ENCODE measurements around the gene NCKAP5.

NCKAP5 gene

DNA sequence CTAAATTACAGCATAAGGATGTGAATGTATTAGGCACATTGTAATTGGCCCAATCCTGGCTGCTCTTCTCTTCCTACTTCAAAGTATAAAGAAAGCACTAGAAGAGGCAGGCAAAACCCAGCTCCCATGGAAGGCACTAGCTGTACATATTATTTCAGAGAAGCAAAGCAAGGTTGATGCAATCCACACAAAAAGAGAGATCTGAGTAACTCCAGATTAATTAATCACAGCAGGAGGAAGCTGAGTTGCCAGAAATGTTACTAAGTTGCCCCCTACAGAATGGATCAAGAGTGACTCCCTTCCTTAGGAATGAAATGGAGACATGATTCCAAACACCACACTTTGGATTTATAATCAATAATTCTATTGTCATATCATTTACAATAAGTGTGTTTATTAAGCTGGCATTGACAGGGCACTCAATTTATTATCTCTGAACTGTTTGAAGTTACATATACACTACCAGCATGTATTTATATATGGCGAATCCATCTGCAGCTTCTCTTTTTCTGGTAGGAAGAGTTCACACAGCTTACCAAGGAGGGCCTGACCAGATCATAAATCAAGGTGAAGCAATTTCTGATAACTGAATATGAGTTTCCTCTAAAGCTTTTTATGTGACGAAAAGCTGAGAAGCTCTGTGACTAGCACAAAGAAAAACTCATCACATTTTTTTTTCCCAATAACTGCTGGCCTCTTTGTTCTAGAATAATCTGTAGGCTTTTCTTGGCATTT is 505.2 kb downstream of the NCKAP5 start:
- no peak for DNase-seq

GRCh38 chr2:133061874-133062593 is 506.2 kb downstream of the NCKAP5 start:
- no peak for DNase-seq

GRCh38 chr2:133054297-133054696 is 514.0 kb downstream of the NCKAP5 start:
- no peak for DNase-seq

DNA sequence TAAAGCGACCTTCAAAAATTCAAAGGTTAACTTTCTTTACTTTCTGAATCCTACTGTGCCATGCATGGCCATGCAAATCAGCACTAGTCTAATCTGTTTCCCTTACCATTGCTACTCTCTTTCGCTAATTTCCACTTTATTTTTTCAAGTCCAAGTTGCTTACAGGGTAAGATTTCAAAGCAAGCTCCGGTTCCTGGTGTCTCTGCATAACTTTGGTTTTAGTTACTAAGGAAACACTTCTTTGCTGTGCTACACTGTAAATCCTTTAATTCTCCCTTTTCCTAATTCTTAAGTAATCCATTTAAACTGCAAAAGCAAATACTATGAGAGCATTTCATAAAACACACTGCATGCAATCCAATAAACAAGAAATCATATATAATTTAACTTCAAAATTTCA is 514.7 kb downstream of the NCKAP5 start:
- no peak for DNase-seq

- no peak for DNase-seq
Observed at GRCh38 chr2:133045787-133046186, 522.5 kb downstream of the NCKAP5 start.

DNA sequence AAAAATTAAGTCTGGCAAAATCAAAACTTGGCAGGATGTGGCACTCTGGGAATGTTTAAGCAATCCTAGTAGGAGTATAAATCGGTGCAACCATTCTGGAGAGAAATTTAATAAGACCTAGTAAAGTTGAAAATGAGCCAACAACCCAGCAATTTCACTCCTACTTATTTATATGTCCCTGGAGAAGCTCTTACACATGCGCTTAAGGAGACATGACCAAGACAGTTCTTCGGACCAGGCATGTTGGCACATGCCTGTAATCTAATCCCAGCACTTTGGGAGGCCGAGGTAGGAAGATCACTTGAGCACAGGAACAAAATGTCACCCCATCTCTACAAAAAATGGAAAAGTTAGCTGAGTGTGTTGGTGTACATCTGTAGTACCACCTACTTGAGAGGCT is 523.7 kb downstream of the NCKAP5 start:
- no peak for DNase-seq

DNA sequence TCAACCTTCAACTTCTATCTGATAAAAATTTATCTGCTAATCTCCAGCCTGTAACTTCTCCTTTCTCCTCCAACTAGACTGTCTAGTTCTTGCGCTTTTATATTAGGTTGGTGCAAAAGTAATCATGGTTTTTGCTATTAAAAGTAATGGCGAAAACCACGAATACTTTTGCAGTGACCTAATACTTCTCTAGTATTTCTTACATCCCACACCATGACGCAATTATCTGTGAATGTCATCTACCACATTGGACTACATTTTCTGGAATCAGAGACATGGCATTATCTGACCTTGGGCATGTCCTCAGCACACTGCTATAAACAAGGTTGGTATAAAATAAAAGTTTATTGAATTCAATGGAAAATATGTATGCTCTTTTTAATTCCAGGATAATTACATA is 528.1 kb downstream of the NCKAP5 start:
- no peak for DNase-seq

GRCh38 chr2:133039531-133039930 is 528.7 kb downstream of the NCKAP5 start:
- no peak for DNase-seq

GRCh38 chr2:133026536-133027177 is 541.6 kb downstream of the NCKAP5 start:
- no peak for DNase-seq

GRCh38 chr2:133025004-133025403 is 543.3 kb downstream of the NCKAP5 start:
- no peak for DNase-seq

DNA sequence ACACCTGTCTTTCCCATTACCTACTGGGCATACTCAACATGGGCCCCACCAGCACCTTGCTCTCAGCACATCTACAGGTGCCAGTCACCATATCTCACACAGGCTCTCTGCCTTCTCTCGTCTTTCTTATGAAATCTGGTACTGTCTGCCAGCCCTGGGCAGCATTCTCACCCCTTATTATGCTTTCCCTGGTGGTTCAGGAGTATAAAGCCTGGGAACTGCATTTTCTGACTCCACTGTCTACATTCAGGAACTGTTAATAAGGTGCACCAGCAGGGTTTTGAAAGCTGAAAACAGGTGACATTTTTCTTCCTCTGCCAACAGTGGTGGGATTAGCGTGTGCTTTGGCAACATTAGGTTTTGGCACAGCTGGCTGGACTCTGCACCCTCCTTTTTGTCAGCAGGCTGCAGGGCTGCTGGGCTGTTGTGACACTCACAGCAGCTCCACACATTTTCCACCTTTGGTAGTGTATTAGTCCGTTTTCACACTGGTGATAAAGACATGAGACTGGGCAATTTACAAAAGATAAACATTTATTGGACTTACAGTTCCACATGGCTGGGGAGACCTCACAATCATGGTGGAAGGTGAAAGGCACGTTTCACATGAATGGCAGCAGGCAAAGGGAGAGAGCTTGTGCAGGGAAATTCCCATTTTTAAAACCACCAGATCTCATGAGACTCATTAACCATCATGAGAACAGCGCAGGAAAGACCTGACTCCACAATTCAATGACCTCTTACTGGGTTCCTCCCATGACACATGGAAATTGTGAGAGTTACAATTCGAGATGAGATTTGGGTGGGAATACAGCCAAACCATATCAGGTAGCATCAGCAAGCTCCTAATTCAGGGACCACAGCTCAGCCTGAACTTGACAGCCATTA is 555.2 kb downstream of the NCKAP5 start:
- no peak for DNase-seq

- no peak for DNase-seq
Observed at GRCh38 chr2:133004623-133005022, 563.6 kb downstream of the NCKAP5 start.

DNA sequence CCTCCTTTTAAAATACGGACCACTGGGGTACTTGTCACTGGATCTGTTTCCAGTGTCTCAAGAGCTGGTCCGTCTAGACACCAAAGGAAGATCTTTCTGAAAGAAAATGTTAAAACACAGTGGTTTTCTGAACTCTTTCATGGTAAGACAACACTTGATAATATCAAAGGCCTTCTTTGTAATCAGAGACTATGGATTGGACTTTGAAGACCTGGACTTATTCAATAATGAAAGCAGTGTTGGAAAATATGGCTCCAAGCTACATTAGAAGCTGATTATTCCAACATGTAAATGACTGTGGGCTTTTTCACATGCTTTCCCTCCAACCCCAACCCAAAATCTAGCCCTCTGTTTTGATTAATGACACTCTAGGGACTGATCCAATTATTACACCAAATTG is 568.8 kb downstream of the NCKAP5 start:
- no peak for DNase-seq

DNA sequence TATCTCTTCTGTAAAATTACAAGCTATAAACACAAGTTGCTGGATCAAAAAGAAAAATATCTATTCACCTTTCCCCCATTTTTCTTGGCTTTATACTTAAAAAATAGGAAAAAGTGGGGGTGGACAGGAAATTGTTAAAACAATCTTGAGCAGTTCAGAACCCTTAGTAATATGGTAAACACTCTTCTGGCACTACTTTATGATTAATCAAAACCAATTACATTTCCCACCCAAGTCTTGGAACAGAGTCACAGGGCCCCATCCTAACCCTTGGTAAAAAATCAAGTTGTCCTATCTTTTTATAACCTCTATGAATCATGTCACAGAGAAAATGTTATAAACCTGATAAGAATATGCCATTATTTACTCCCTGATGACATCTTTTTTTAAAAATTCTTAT is 570.0 kb downstream of the NCKAP5 start:
- no peak for DNase-seq

DNA sequence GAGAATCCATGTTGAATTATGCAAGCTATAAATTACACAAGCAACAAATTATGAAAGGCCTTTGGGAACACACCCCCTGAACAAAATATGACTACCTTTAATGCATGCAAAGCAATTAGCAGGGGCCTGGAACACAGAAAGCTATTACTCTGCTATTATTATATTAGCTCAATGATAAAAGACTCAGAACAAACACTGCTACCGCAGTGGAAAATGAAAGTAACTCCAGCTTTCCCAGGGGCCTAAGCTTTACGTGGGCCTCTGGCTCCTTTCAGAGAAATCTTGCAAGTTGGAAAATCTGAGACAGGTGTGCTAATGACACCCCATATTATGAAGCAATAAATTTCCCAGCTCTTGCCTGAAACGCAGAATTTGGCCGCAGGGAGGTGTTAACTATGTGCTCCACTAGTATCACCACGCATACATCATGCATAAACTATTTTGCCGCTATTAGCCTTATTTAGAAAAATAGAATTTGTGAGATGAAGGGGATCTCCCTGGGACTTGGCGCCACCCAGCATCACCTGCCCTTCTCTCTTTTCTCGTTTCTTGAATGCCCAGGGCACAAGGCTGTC is 576.7 kb downstream of the NCKAP5 start:
- DNase-seq: no peak

- no peak for DNase-seq
Observed at GRCh38 chr2:132984731-132985130, 583.5 kb downstream of the NCKAP5 start.

- no peak for DNase-seq
Observed at GRCh38 chr2:132980304-132980703, 588.0 kb downstream of the NCKAP5 start.

DNA sequence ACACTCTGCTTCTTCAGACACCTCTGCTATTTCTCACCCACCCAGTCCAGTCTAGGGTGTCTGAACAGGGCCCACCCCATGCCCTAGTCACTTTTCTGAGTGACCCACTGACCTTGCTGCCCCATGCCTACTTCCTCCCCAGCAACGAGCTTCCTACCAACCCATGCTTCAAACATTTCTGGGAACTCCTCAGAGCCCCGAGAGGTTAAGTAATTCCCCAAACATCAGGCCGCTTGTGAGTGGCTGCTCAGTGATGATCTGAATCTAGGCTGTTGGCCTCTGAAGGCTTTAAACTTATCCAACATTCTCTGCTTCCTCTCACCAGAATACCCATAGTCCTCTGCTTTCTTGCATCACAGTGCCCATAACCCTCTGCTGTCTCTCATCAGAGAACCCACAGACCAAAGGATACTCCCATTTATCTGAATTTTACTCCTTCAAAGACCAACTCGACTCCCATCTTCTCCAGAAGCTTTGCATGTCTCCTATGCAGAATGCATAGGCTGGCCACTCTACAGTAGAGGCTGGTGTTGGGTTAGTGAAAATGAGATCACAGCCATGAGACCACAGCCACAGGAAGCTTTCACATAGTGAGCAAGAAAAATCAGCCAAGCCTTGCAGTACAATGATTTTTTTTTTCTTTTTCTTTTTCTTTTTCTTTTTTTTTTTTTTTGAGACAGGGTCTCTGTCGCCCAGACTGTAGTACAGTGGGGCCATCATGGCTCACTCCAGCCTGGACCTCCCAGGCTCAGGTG is 588.7 kb downstream of the NCKAP5 start:
- no peak for DNase-seq

DNA sequence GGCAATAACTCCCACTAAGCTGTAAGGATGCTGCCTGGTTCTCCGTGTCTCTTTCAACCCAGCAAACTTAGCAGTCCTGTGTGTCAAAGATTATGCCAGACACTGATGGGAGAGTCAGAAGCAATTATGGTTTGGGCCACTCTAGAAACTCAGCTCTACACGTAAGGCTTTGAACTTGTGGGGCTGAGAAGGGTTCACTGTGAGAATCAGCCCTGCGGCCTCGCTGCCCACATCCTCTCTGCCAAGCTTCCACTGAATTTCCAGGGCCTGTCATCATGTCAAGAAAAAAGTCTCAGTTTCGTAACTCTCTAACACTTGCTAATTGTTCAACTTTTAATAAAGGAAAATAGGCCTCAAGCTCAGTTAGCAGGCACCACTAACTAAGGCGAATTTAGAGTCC is 589.4 kb downstream of the NCKAP5 start:
- DNase-seq: peak in 1 of 2 donors; percentile 18

- DNase-seq: no peak
Observed at GRCh38 chr2:132977812-132978529, 590.3 kb downstream of the NCKAP5 start.

Data from hippocampal formation (tissue), 2 donors.